Tibial artery (tissue), 4 donors: Measurements from ENCODE around the gene ADAMTS17.

Experiments
- DNase-seq, 2 donors: peaks; one replicate each; pipeline ENCODE4 v3.0.0-alpha.2; 2019
- H3K27ac ChIP-seq, 2 donors: fragments of 200-600 bp; sonication (generic) in 1 of 2; 1 replicate in 1 of 2; 2 replicates in 1 of 2; pipeline ENCODE4 v1.5.1; 2018 to 2019; ENCODE audit warnings: mild to moderate bottlenecking in 1 of 2
- H3K27me3 ChIP-seq, 2 donors: fragments of 200-600 bp; sonication (generic) in 1 of 2; one replicate each; pipeline versions ENCODE4 v1.5.1 to v1.6.0; 2016 to 2019
- H3K36me3 ChIP-seq, 3 donors: fragments of 200-600 bp; sonication (generic) in 2 of 3; one replicate each; pipeline ENCODE4 v1.5.1; 2016 to 2019; ENCODE audit warnings: mild to moderate bottlenecking in 2 of 3
- H3K4me1 ChIP-seq, 4 donors: fragments of 200-600 bp; sonication (generic) in 2 of 4; 1 replicate in 3 of 4; 2 replicates in 1 of 4; pipeline ENCODE4 v1.5.1; 2016 to 2019
- H3K4me3 ChIP-seq, 2 donors: fragments of 200-600 bp; sonication (generic) in 1 of 2; 1 replicate in 1 of 2; 2 replicates in 1 of 2; pipeline ENCODE4 v1.5.1; 2018 to 2019; ENCODE audit warnings: mild to moderate bottlenecking in 2 of 2
- H3K9me3 ChIP-seq, 3 donors: fragments of 200-600 bp; sonication (generic) in 1 of 3; one replicate each; pipeline ENCODE4 v1.5.1; 2016 to 2019
- intact Hi-C: fragments of 100-400 bp; cut with DNase I; formaldehyde crosslinking; loops from one replicate; pipeline ENCODE4 v1.15.0; 2023; ENCODE audit warnings: low total_unique reads
- TF ChIP-seq, protein P1 (sequence below), 2 experiments: fragments of 200-600 bp in 1 of 2; fragments of 450-650 bp in 1 of 2; IDR thresholded peaks; one replicate each; pipeline ENCODE4 v1.5.1; 2017 to 2019; ENCODE audit warnings: antibody characterized with exemption in 2 of 2, mild to moderate bottlenecking in 1 of 2, moderate library complexity in 1 of 2

Gene ADAMTS17

DNA sequence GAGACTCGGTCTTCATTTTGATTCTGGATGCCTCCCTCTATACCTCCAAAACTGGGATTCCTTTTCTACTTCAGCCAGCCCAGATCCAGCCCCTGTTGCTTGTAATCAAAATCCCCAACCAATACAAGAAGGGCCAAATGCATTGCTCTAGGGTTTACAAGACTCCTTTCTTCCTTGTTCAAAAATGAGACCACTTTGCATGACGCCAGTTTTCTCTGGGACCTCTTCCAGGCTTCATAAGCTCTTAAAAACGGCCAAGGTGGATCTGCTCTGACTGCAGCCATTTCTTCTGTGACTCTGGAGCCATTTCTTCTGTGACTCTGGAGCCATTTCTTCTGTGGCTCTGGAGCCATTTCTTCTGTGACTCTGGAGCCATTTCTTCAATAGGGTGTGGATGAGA, 71.9 kb downstream of the ADAMTS17 start:
- Histone ChIP-seq H3K27me3 (no peaks in the 10 kb centered on the region), H3K27ac (no peak overlapping the region), H3K36me3 (peaks cover 0 to 12% (median 0%) of the 10 kb centered on the region in 3 donors), H3K4me3 (no peak overlapping the region), H3K4me1 (no peaks in the 10 kb centered on the region), H3K9me3 (peaks cover 0 to 17% (median 12%) of the 10 kb centered on the region in 3 donors)
- DNase-seq = no peak
- TF ChIP-seq, protein P1, sequence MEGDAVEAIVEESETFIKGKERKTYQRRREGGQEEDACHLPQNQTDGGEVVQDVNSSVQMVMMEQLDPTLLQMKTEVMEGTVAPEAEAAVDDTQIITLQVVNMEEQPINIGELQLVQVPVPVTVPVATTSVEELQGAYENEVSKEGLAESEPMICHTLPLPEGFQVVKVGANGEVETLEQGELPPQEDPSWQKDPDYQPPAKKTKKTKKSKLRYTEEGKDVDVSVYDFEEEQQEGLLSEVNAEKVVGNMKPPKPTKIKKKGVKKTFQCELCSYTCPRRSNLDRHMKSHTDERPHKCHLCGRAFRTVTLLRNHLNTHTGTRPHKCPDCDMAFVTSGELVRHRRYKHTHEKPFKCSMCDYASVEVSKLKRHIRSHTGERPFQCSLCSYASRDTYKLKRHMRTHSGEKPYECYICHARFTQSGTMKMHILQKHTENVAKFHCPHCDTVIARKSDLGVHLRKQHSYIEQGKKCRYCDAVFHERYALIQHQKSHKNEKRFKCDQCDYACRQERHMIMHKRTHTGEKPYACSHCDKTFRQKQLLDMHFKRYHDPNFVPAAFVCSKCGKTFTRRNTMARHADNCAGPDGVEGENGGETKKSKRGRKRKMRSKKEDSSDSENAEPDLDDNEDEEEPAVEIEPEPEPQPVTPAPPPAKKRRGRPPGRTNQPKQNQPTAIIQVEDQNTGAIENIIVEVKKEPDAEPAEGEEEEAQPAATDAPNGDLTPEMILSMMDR (IDR thresholded peaks at IDR 0.05) = no peak
- intact Hi-C loops = no loop called here

DNA sequence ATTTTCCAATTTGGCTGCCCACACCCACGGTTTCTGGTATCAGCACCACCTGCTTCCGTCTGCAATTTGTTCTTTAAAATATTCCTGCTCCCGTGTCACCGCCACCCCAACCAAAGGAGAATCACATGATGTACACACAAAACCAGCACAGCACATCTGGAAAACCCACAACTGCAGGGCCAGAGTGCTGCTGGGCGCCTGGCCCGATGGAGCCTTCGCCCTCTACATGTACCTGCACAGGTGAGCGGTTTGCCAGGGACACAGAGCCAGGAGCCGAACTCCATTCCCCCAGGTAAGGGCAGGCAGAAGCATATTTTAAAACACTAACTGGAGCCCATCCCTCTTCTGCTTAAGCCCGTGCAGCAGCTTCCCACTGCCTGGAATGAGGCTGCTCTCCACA, 75.6 kb downstream of the ADAMTS17 start:
- H3K4me1 ChIP-seq = no peaks in the 10 kb centered on the region
- no peaks in the 10 kb centered on the region for H3K27me3 ChIP-seq
- DNase-seq = no peak
- no peaks in the 10 kb centered on the region for H3K36me3 ChIP-seq
- no peaks in the 10 kb centered on the region for H3K9me3 ChIP-seq
- intact Hi-C loops = no loop called here
- TF ChIP-seq, protein P1 (IDR thresholded peaks at IDR 0.05) = no peak
- no peak overlapping the region for H3K4me3 ChIP-seq
- no peak overlapping the region for H3K27ac ChIP-seq

DNA sequence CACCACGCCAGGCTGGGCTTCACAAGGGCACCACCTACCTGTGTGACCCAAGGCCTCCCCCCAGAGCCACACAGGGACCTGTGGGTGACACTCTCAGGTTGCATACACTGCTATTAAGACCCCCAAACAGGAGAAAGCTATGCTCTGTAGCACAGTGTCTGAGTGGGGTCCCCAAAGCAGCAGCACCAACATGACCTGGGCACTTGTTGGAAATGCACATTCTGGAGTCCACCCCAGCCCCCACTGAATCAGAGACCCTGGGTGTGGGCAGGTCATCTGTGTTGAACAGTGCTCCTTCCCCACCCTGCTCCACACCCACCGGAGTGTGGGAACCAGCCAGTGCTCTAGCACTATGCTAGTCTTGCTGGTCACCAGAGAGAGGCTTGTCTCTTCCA, 76.1 kb downstream of the ADAMTS17 start:
- Histone ChIP-seq H3K9me3 (no peaks in the 10 kb centered on the region), H3K4me1 (no peaks in the 10 kb centered on the region), H3K27ac (no peak overlapping the region), H3K4me3 (no peak overlapping the region), H3K27me3 (no peaks in the 10 kb centered on the region), H3K36me3 (no peaks in the 10 kb centered on the region)
- TF ChIP-seq, protein P1 (IDR thresholded peaks at IDR 0.05) = no peak
- intact Hi-C loops = no loop called here
- no peak for DNase-seq

DNA sequence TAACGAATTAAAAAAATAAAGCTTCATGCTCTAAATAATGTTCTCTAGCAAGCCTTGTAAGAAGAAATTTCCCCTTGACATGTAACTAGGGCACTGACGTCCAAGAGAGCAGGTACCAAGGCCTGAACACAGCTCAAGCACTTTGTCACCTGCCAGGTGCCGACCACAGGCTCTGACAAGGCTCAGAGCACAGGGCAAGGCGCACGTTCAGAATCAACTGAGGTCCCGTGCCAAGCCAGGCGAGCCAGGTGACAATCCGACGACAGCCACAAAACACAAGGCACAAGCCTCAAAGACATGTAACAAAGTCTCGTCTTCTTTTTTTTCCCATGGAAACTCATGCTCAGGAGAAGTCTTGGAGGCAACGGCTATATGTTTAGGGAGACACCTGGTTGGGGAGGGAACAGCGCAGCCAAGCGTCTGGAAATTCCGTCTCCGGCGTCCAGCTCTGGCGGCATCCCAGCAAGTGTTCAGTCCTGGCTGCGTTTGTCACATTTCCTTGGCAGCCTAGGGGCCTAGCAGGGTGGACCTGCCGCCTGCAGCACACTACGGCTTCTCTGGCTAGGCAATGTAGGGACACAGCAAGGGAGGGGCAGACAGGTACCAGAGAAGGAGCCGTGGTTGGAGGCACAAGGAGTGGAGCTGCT, 76.7 kb downstream of the ADAMTS17 start:
- intact Hi-C loops = no loop called here
- no peaks in the 10 kb centered on the region for H3K4me1 ChIP-seq
- no peaks in the 10 kb centered on the region for H3K36me3 ChIP-seq
- DNase-seq = no peak
- no peak overlapping the region for H3K4me3 ChIP-seq
- no peaks in the 10 kb centered on the region for H3K27me3 ChIP-seq
- TF ChIP-seq, protein P1 (IDR thresholded peaks at IDR 0.05) = no peak
- H3K9me3 ChIP-seq = no peaks in the 10 kb centered on the region
- H3K27ac ChIP-seq = no peak overlapping the region

DNA sequence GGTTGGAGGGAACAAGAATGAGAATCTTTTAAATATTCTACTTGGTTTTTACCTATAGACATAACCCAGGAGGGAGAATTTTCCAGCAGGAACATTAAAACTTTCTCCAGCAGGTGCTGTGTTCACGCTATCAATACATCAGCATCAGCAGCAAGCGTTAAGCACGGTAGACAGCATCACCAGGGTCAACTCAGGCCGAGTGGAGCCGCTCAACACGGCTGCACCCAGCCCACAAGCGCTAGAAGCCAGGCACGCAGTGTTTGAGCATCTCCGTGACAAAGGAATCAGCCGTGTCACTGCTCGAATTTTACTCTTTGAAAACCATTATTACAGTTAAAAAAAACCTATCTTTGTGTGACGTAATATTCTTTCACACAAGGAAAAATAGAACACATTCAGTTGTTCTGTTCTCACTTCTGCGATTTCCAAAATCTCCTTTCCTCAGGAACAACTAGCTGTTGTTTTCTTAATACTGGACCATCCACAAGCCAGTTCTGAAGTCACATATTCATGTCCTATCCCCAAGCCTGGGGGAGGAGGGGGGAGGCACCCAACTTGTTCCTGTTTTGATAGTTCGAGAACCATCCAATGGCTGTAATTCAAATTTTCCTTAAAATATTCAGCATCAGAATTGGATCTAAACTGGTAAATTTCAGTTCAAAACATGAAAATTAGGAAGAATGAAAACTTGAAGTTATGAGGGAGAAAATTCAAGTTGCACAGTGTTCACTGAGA, 77.9 kb downstream of the ADAMTS17 start:
- no peak overlapping the region for H3K27ac ChIP-seq
- H3K4me1 ChIP-seq = no peaks in the 10 kb centered on the region
- H3K36me3 ChIP-seq = no peaks in the 10 kb centered on the region
- H3K4me3 ChIP-seq = no peak overlapping the region
- H3K9me3 ChIP-seq = no peaks in the 10 kb centered on the region
- intact Hi-C loops = no loop called here
- TF ChIP-seq, protein P1 (IDR thresholded peaks at IDR 0.05) = no peak
- DNase-seq = no peak
- no peaks in the 10 kb centered on the region for H3K27me3 ChIP-seq
